HG02870 (cell line): ENCODE measurements around the gene BANP.
"Not testable (repeated sequence)": the region's sequence is repeated elsewhere in the genome, so short reads cannot be mapped to it uniquely, and the experiment has no call there.

Experiments used
- ATAC-seq: cut with Tn5 transposase; IDR thresholded peaks from one replicate; pipeline ENCODE4 v1.9.1; 2021; ENCODE audit warnings: mild to moderate bottlenecking, moderate library complexity; ENCODE audit not compliant: unreplicated experiment

The BANP gene

DNA sequence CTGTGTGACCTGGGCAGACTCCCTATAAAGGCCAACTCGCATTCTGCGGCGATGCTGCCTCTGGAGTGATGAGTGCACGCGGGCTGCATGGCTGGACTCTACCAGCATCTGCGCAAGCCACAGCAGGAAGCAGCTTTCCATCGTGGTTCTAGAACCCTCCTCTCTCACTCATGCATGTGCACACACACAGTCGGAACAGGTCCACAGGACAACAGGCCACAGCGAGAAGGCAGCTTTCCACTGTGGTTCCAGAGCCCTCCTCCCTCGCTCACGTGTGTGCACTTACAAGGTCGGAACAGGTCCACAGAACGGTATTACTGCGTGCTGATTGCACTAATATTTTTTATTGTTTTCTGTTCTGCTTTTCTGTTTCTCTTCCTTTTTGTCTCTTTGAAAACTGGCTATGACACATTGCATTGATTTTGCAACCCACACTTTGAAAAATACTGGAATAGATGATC is 92.9 kb downstream of the BANP start:
- peak; percentile 77 for ATAC-seq

DNA sequence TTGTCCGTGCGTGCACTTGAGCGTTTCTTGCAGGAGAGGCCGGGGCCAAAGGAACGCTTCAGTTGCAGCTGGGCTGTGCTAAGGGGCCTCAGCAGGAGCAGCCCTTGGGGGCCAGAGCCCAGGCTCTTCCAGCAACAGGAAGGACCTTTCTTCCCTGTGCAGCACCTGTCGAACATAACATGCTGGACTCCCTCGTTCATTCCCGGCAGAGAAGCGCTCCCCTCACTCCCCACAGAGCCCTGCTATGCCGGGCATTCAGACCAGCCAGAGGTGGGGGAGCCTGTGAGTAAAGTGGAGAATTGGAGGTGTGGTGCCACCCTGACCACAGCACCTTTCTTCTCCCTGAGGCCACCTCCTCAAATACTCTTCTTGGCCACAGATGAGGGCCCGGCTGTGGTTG is 94.1 kb downstream of the BANP start:
- ATAC-seq, result not testable (repeated sequence)

DNA sequence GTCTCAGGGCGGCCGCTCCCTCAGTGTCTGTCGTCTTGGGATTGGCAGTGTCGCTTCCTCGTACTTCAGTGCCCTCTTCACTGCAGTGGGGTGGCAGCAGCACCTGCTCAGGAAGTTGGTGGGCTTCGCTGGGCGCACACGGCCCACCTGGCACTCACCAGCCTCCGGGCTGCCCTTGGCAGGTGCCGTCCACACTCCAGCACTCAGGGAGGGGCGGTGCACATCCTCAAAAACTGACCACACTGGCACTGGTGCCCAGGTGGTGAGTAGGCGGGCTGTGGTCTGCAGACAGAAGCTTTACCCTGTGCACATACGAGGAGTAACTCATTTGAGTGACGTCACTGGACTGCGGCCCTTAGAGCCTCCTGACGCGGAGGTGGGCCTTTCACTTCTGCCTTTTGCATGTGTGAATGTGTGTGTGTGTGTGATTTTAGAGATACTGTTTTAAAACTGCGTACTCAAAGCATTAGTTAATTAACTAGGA is 94.6 kb downstream of the BANP start:
- no peak for ATAC-seq

DNA sequence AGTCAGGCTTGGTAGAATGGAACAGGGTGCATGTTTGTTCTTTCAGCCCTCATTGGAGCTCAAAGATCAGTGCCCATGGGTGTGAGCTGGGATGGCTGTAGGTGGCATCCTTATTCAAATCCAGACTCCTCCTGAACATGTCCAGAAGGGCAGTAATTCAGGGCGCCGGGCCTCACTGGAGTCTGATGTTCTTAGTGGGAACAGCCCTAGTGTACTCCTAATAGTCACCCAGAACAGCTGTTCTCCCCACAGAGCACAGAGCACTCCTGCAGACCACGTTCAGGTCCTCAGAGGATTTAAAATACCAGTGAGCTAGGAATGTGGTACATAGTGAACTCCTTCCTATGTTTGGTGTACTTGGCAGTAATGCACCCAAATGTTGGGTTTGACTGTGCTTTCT is 96.2 kb downstream of the BANP start:
- no peak for ATAC-seq

DNA sequence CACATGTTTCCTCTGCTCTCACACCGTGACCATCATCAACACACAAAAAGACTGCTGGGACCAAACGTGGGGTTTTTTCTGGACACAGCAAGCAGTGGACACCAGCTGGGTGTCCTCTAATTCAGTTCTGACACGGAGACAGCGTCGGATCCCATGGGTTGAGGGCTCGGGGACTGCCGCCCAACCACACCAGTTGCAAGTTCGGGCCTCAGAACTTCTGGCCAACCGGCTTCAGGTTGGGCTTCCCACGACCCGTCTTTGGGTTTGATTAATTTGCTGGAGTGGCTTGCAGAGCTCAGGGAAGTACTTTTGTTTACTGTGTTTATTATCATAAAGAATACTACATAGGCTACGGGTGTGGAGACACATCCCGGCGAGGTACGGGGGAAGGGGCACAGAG is 97.8 kb downstream of the BANP start:
- no peak for ATAC-seq

DNA sequence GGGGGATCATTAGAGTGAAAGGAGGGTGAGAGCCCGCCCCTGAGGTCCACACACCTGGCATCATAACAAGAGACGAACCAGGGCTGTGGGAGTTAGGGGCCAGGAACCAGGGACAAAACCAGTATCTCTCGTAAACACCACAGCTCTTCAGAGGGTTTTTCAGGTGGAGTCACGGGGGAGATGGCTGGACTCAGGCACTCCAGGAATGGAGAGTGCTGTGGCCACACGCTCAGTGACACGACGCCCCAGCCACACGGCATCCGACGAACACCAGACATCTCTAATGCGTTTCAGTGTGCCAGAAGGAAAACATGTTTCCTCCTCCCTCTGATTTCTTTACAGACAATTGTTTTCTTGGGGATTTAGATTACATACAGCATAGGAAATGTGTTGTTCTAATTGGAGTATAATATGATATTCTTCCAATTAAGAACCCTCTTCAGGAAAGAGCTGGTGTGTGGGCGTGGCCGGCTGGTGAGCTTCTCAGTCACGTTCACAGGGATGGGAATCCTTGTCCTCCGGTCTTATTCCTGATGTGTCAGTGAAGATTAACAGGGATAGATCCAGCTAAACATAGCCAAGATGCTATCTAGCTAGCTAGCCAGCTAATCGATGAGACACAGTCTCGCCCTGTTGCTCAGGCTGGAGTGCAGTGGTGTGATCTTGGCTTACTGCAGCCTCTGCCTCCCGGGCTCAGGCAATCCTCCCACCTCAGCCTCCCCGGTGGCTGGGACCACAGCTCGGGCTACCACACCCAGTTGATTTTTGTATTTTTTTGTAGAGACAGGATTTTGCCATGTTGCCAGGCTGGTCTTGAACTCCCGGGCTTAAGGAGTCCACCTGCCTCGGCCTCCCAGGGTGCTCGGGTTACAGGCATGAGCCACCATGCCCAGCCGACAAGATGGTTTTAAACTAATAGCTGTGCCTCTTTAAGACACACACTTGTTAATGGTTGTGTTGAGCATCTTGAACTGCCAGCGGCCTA is 98.6 kb downstream of the BANP start:
- ATAC-seq, result no peak

DNA sequence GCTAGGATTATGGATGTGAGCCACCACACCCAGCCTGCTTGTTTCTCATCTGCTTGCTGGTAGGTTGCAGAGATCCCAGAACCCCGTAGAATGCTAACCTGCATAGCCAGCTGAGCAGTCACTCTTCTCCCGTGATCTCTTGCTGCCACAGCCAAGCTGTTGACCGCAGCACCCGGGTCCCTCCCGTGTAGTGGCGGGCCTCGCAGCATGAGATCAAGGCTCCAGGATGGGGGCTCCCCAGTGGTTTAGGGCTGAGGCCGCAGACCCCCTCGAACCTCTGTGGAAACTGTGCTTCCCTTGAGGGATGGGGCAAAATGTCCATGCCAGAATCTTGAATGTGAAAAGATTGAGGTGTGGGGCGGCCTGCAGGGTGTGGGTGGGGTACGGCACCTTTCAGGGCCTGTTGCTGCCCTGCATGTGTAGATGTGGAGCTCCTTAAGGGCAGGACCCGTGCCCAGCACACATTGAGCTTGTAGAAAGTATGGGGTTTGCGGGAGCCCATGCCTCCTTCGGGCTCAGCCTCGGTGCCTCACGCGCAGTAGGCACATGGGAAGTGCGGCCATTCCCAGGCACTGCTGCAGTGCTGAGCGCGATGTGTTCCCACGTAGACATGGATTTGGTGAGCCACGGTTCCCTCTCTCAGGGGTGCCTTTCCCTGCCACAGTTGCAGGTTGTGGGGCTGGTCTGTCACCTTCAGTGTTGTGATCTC is 99.9 kb downstream of the BANP start:
- ATAC-seq, result no peak

DNA sequence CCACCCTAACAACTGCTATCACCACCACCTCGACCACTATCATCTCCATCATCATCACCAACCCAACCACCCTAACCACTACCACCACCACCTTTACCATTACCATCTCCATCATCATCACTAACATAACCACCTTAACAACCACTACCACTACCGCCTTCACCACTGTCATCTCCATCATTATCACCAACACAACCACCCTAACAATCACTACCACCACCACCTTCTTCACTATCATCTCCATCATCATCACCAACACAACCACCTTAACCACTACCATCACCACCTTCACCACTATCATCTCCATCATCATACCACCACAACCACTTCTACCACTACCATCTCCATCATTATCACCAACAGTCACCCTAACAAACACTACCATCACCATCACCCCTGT is 101.4 kb downstream of the BANP start:
- no peak for ATAC-seq

DNA sequence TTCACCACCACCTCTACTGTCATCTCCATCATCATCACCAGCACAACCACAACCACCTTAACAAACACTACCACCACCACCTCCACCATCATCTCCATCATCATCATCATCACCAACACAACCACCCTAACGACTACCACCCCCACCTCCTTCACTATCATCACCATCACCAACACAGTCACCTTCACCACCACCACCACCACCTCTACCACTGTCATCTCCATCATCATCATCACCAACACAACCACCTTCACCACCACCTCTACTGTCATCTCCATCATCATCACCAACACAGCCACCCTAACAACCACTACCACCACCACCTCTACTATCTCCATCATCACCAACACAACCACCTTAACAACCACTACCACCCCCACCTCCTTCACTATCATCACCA is 102.2 kb downstream of the BANP start:
- ATAC-seq, result not testable (repeated sequence)

DNA sequence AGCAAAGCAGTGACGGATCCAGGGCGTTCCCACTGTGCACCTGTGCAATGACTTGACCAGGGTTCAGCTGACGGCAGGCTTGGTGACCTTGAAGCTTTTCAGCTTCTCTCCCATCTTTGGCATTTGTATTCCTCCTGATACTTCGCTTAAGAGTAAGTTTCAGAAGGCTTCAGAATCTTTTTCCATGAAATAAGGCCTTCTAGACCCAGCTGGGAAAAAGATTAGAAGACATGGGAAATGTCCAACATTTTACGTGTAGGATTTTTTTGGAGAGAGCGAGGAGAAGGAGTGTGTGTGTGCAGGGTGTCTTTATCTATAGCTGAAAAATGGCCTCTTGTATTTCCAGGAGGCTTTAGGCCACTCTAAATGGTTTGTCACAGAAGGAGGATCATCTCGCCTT is 104.1 kb downstream of the BANP start:
- ATAC-seq, result no peak

DNA sequence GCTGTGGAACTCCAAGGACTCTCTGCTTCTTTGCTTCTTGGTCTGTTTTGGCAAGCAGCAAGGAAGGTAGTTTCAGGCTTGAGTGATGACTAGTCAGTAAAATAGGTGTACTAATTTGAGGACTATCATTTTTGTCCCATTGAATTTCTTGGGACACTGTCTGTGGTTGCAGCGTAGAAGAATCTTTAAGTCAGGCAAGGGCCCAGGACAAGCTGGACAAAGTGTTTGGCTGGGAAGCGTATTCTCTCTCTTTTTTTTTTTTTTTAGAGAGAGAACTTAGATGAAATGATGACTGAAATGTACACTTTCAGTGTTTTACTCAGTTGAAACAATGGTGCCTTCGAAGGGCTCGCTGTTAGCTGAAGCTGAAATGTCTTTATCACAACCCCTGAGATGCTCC is 105.0 kb downstream of the BANP start:
- no peak for ATAC-seq

DNA sequence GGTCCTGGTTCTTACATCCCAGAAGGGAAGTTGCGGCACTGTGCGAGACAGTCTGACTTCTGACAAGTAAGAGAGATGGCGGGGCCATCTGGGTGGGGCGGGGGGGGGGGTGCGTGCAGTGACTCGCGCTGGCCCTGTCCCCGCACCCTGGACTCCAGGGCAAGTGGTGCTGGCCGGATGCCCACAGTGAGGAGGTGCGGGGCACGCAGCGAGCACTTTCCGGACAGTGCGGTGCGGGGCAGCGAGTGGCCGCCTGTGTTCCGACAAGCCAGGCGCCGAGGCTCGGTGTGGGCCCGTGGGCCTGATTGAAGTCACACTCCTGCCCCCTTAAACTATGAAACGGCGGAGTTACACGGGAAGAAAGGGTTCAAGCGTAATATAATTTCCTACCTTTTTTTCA is 106.4 kb downstream of the BANP start:
- no peak for ATAC-seq

DNA sequence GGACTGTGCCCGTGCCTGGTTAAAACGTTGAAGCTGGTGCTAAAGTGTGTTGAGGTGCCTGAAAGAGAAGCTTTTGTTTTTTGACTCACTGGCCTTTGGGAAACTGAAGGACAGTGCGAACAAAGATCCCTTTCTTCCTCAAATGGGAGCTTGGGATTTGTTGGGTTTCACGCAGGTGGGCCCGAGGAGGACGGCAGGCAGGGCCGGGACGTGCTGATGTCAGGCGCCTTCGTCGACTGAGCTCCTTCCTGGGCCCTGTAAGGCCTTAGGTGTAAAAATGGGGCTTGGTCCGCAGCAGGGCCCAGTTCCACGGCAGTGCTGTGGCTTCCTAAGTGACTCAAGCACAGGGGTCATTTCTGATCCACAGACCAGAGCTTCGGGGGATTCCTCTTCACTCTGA is 106.9 kb downstream of the BANP start:
- ATAC-seq, result no peak

DNA sequence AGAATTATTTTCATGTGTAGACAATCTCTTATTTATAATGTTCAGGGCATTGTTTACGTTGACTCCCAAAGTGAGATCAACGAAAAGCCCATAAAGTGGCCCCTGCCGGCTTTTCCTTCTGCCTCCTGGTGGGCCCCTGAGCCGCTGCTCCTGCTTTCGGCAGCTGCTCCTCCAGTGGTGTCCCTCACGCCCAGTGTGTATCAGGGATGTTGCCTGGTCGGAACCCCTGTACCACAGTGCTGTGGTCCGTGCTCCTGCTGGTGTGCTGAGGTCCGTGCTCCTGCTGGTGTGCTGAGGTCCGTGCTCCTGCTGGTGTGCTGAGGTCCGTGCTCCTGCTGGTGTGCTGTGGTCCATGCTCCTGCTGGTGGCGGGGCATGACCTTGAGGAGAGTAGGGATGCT is 107.6 kb downstream of the BANP start:
- ATAC-seq, result no peak

DNA sequence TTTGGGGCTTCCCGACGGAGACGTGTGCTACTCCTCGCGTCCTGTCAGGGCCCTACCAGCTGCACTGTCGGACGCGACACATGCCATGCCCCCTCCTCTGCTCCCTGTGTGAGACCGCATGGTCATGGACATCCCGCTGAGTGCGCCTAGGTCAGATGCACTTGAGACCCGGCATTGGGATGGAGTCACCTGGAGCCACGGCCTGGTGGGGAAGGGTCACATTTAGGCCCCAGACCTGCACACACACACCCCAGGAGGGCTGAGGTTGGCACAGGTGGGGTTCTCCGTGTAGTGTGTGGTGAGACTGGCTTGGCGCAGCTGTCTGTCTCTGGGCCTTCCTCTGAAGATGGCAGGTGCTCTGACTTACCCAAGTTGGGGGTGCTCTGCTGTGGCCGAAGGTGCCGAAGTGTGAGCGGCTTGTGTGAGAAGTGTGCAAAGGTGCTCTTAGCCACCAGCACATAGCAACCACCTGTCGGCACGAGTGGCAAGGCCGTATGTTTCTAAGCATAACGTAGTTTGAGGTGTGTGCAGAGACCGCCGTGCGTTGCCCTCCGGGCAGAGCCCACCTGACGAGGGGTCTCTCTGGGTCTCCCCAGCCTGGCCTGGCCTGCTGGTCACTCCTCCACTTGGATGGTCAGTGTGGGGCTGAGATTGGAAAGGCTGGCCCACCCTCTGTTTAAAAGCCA is 108.6 kb downstream of the BANP start:
- ATAC-seq, result no peak

DNA sequence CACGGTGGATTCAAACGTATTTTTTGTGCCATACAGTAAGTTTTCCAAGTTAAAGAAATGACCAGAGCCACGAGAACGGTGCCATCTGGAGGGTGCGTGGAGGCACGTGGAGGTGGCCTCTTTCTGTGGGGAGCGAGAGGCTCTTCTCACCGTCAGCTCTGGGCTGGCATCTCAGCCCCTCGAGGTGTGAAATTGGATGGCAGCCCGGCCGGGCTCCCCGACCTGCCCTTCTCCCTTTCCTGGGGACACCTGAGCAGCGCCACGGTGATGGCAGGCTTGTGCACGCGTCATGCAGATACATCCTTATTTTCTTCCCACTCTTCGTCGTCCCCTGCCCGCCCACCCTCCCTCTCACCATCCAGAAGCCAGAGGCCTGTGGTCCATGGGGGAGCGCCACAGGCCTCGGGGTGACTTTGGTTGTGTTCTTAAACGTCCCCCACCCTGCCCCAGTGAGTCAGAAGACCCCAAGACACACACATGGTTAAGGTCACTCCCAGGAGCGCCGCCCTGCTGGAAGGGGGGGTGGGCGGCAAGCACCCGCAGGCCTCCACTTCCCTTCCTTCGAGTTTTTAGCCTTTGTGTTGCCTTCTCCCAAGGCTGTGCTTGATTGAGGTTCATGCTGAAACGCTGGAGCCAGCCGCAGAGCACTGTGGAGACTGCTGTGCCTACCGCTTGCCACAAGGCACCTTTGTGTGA is 109.4 kb downstream of the BANP start:
- no peak for ATAC-seq

DNA sequence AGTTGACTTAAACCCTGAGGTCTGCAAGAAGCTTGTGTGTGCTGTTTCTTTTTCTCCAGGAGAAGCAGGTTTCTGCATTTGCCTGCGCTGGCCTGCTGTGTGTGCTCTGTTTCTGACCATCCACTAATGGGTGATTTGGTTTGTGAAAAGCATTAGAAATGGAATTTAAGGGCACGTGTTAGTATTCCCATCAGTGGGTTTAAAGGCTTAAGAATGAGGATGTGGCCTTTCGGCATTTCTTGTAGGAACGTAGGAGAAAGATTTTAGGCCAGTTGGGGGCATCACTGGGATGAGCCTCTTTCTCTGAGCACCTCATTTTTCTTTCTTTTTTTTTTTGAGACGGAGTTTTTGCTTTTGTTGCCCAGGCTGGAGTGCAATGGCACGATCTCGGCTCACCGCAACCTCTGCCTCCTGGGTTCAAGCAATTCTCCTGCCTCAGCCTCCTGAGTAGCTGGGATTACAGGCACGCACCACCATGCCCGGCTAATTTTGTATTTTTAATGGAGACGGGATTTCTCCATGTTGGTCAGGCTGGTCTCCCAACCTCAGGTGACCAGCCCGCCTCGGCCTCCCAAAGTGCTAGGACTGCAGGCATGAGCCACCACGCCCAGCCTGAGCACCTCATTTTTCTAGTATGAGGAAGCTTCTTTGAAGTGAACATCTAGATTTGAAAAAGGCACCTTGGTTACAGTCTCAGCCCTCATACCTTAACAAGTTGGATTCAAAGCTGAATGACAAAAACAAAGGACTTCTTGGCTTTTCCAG is 110.3 kb downstream of the BANP start:
- ATAC-seq, result no peak

DNA sequence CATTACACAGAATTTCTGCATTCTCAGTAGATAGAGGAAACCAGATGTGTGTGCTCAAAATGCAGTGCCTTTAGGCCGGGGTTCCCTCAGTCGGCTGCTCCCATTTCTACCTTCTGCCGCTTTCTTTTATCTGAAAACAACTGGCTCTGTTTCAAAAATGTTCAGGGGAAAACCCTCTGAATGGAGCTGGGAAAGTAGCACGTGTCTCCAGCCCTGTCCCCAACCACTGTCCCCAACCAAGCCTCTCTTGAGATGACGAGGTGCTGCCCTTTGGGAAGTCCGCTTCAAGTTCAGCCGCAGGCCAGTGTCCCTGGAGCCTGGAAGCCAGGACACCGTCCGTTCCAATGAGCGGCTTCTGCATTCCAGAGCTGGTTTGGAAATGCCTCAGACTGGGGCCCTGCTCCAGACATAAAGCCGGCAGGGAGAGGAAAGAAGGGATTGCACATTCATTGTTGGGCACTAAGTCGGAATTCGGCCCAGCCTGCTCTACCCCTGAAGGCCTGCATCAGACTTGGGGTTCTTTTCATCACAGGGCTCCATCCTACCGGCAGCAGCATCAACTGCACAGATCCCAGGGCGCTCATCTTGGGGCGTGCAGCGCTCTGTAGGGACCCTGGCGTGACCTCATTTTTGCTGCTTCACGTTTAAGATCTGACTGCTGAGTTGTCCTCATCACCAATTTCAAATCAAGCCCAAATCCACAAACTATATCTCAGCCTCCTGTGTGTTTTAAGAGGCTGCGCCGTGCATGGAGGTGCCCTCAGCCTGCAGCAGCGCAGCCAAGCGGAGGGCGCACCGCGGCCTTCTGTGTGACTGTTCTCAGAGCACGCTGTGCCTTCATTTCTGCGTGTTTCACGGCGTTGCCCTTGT is 111.3 kb downstream of the BANP start:
- ATAC-seq, result no peak

DNA sequence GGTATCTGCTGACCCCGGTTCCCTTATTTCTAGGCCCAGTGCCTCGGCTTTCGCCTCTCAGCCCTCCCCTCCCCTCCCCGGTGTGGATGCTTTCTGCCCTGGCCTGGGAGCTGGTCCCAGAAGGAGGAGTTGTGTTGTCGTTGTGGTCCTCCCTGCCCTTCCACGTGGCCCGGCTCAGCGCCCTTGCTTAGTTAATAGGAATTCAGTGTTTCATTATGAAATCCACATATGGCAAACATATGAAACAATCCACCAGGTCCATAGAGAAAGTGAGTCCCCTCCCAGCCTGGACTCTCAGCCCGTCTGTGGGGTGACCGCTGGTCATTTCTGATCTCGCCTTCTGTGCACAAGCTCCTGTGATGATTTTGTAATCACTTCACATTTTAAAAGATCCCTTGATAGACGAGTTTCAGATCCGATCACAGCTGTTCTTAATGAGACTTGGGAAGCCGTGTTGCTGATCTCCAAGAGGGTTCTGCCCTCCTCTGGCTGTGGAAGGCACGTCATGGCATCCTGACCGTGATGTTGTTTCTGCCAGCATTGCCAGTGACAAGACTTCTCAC is 112.1 kb downstream of the BANP start:
- no peak for ATAC-seq
